HepG2 (cell line): ENCODE results near the gene ACER3.

ENCODE experiments used
- CEBPG ChIP-seq: IDR thresholded peaks from 2 replicates; pipeline ENCODE4 v1.6.1; 2016
- EP300 ChIP-seq, 3 experiments: sonication (generic) in 1 of 3; formaldehyde crosslinking in 1 of 3; IDR thresholded peaks; 2 replicates each; pipeline versions ENCODE4 v1.5.1 to v1.6.1; 2011 to 2020; ENCODE audit warnings: low read depth in 2 of 3, low read length in 2 of 3, borderline replicate concordance in 1 of 3, improper control_type of control experiment in 1 of 3, mild to moderate bottlenecking in 1 of 3, missing genetic modification reagents in 1 of 3, moderate library complexity in 1 of 3
- EZH2 ChIP-seq: conservative IDR thresholded peaks from 2 replicates; pipeline ENCODE4 v1.6.1; 2012; ENCODE audit warnings: mild to moderate bottlenecking, low read depth, low read length, moderate library complexity
- GZF1 ChIP-seq: sonication (generic); formaldehyde crosslinking; IDR thresholded peaks from 2 replicates; pipeline ENCODE4 v1.5.1; 2020; ENCODE audit warnings: mild to moderate bottlenecking, missing genetic modification reagents
- IKZF1 ChIP-seq: fragments of 450-650 bp; IDR thresholded peaks from 2 replicates; pipeline ENCODE4 v1.7.1; 2016
- JUND ChIP-seq: sonication (generic); formaldehyde crosslinking; IDR thresholded peaks from 2 replicates; pipeline ENCODE4 v1.8.0; 2022; ENCODE audit warnings: mild to moderate bottlenecking, missing genetic modification reagents
- MEIS2 ChIP-seq: sonication (generic); formaldehyde crosslinking; IDR thresholded peaks from 2 replicates; pipeline ENCODE4 v1.9.0; 2021; ENCODE audit warnings: mild to moderate bottlenecking, missing genetic modification reagents
- POLR2AphosphoS5 ChIP-seq: IDR thresholded peaks from 2 replicates; pipeline ENCODE4 v1.6.1; 2012; ENCODE audit warnings: low read depth, low read length
- SMC3 ChIP-seq: IDR thresholded peaks from 2 replicates; pipeline ENCODE4 v1.6.1; 2011; ENCODE audit warnings: low read length, improper control_type of control experiment
- ZNF354B ChIP-seq: sonication (generic); formaldehyde crosslinking; IDR thresholded peaks from 2 replicates; pipeline ENCODE4 v1.8.0; 2022; ENCODE audit warnings: mild to moderate bottlenecking, missing genetic modification reagents
- ZNF552 ChIP-seq: sonication (generic); formaldehyde crosslinking; IDR thresholded peaks from 2 replicates; pipeline ENCODE4 v1.9.0; 2022; ENCODE audit warnings: missing genetic modification reagents, mild to moderate bottlenecking, borderline replicate concordance
- TF ChIP-seq, protein P1 (sequence below): sonication (generic); formaldehyde crosslinking; conservative IDR thresholded peaks from 2 replicates; pipeline ENCODE4 v1.4.0; 2020; ENCODE audit warnings: missing genetic modification reagents
- TF ChIP-seq, protein P2 (sequence below): IDR thresholded peaks from 2 replicates; pipeline ENCODE4 v1.6.1; 2018; ENCODE audit warnings: missing genetic modification reagents

DNA sequence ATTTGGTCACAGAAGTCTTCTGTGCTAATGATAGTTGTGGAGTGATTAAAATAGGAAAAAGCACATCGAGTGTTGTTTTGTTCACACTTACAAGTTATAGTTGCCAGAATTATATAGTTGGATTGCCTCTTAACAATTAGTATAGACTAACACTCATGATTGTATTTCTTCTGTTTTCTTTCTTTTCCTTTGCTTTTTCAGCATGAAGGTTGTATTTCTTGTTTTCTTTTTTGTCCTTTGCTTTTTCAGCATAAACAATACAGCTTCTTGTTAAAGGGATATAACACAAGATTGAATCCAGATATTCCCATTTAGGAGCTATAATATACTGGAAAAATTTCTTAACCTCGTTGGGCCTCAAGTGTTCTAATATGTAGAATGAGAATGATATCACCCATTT is 31.1 kb downstream of the ACER3 start:
- TF ChIP-seq SMC3: no peak
- TF ChIP-seq CEBPG (CRISPR knock-in tag): no peak
- TF ChIP-seq, protein P1, sequence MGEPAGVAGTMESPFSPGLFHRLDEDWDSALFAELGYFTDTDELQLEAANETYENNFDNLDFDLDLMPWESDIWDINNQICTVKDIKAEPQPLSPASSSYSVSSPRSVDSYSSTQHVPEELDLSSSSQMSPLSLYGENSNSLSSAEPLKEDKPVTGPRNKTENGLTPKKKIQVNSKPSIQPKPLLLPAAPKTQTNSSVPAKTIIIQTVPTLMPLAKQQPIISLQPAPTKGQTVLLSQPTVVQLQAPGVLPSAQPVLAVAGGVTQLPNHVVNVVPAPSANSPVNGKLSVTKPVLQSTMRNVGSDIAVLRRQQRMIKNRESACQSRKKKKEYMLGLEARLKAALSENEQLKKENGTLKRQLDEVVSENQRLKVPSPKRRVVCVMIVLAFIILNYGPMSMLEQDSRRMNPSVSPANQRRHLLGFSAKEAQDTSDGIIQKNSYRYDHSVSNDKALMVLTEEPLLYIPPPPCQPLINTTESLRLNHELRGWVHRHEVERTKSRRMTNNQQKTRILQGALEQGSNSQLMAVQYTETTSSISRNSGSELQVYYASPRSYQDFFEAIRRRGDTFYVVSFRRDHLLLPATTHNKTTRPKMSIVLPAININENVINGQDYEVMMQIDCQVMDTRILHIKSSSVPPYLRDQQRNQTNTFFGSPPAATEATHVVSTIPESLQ: no peak
- TF ChIP-seq ZNF552 (CRISPR knock-in tag): no peak
- no peak for TF ChIP-seq JUND (CRISPR knock-in tag)
- no peak for TF ChIP-seq EP300 (IDR thresholded peaks at IDR 0.05; ENCODE audit: low read depth in 2 of 2, low read length in 2 of 2)
- no peak for TF ChIP-seq EP300 (CRISPR knock-in tag; IDR thresholded peaks at IDR 0.05; ENCODE audit: borderline replicate concordance)
- TF ChIP-seq, protein P2, sequence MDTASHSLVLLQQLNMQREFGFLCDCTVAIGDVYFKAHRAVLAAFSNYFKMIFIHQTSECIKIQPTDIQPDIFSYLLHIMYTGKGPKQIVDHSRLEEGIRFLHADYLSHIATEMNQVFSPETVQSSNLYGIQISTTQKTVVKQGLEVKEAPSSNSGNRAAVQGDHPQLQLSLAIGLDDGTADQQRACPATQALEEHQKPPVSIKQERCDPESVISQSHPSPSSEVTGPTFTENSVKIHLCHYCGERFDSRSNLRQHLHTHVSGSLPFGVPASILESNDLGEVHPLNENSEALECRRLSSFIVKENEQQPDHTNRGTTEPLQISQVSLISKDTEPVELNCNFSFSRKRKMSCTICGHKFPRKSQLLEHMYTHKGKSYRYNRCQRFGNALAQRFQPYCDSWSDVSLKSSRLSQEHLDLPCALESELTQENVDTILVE (CRISPR knock-in tag): no peak
- no peak for TF ChIP-seq POLR2AphosphoS5
- no peak for TF ChIP-seq MEIS2 (CRISPR knock-in tag)
- no peak for TF ChIP-seq ZNF354B
- no peak for TF ChIP-seq IKZF1
- no peak for TF ChIP-seq EZH2
- TF ChIP-seq GZF1 (CRISPR knock-in tag): no peak
